Measurements from ENCODE around the gene HIC1.

DNA sequence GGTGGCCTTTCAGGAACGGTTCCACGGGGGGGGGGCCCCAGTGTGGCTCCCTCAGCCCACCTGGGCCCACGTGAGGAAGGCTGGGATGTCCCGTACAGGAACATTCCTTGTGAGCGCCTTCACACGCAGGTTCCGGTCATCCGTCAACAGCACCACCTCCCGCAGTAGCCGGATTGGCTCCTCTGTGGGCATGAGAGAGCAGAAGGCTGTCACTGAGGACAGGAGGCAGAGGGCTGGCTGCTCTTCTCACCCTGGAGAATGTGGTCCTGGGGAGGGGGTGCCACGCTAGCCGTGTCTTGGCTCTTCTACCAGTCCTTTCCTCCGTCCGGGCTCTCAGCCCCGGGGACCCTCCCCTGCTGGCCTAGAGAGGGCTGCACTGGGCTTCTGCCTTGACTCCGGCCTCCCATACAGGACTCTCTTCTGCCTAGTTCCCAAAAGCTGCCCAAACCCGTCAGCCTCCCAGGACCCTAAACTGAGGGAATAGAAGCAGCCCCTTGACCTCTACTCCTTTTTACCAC, 6.6 kb downstream of the HIC1 start:
- TF ChIP-seq CTCF (IDR thresholded peaks at IDR 0.05) = no peak
- no peak for TF ChIP-seq POLR2A (IDR thresholded peaks at IDR 0.05)
- no peak for TF ChIP-seq POLR2AphosphoS5 (IDR thresholded peaks at IDR 0.05)
- no peak for TF ChIP-seq EP300 (IDR thresholded peaks at IDR 0.05)

All from suprapubic skin (tissue), 4 donors.